GM12874 (cell line): Measurements from ENCODE around the gene ERCC5.

Source experiments
- TF ChIP-seq, protein P1 (sequence below): IDR thresholded peaks from 2 replicates; pipeline ENCODE4 v1.5.1; 2011; ENCODE audit warnings: low read depth, mild to moderate bottlenecking, control low read depth, low read length, moderate library complexity; ENCODE audit not compliant: insufficient read depth

The ERCC5 gene

GRCh38 chr13:102825400-102825799 is 20.4 kb upstream of the ERCC5 start:
- TF ChIP-seq, protein P1, sequence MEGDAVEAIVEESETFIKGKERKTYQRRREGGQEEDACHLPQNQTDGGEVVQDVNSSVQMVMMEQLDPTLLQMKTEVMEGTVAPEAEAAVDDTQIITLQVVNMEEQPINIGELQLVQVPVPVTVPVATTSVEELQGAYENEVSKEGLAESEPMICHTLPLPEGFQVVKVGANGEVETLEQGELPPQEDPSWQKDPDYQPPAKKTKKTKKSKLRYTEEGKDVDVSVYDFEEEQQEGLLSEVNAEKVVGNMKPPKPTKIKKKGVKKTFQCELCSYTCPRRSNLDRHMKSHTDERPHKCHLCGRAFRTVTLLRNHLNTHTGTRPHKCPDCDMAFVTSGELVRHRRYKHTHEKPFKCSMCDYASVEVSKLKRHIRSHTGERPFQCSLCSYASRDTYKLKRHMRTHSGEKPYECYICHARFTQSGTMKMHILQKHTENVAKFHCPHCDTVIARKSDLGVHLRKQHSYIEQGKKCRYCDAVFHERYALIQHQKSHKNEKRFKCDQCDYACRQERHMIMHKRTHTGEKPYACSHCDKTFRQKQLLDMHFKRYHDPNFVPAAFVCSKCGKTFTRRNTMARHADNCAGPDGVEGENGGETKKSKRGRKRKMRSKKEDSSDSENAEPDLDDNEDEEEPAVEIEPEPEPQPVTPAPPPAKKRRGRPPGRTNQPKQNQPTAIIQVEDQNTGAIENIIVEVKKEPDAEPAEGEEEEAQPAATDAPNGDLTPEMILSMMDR = no peak

DNA sequence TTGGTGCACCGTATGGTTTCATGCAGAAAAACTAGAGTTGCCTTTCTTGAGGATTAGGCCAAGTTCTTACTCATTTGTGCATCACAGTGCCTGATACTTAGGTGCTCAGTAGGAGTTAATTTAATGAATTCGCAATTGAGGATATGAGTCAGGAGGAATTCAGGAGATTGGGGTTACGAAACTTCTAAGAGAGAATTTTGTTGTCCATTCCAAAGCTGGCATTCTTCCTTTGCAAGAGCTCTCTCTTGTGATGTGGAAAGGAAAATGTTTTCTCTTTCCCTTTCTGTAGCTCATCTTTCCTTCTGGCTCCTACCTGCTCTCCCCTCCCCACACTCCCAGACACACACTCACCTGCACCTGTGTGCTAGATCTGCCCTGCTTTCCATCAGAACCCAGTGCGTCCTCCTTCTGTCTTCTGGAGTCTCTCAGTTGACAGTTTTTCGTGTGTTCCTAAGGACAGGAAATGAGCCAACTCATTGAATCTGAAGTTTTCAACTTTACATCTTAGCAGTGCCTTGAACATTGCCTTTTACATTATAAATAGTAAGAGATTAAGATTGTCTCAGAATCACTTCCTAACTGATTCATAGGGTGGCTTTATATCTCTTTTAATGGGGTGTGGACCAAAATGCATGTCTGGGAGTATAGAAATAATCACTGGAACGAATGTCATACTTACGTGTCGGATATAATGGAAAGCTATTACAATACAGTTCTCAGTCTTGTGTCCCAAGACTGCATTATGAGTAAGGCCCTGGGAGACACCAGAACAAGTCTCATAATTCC is 19.7 kb upstream of the ERCC5 start:
- TF ChIP-seq, protein P1 = no peak

- TF ChIP-seq, protein P1 = no peak
These were observed 15.2 kb upstream of the ERCC5 start for GRCh38 chr13:102830646-102831045.

DNA sequence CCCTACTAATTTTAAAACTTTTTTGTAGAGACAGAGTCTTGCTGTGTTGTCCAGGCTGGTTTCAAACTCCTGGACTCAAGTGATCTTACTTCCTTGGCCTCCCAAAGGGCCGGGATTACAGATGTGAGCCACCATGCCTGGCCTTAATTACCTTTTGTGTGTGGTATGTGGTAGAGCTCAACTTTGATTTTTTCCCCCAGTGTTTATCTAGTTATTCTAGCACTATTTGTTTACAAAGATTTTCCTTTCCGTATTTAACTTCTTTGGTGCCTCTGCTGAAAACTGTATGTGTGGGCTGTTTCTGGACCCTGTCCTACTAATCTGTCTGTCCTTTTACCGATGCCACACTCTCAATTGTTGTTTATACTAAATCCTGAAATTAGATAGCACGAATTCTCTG is 9.4 kb upstream of the ERCC5 start:
- TF ChIP-seq, protein P1 = no peak

- TF ChIP-seq, protein P1 = no peak
These were observed 7.6 kb upstream of the ERCC5 start for GRCh38 chr13:102838273-102838672.

- TF ChIP-seq, protein P1 = no peak
These were observed 6.8 kb upstream of the ERCC5 start for GRCh38 chr13:102838982-102839381.

DNA sequence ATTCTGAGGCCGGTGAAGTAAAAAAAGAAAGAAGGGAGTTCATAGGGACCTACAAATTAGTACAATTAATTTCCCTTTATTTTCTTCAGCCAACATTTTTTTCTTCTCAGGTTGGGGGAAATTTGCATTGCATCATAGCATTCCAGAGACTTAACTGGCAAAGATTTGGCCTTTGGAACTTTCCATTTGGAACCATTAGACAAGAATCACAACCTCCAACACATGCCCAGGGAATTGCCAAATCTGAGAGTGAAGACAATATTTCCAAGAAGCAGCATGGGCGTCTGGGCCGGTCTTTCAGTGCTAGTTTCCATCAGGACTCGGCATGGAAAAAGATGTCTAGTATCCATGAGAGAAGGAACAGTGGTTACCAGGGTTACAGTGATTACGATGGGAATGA is 6.4 kb upstream of the ERCC5 start:
- TF ChIP-seq, protein P1 = no peak
